ENCODE data around the gene INPP4B. TPM values are rescaled to one million over a fixed set of nuclear protein-coding genes. Genes with fewer than 3 reads are reported as not detected.

Gene INPP4B
- total RNA-seq, 1 experiment from 2014 or later: 14.3 TPM

GRCh38 chr4:142407596-142407995, 438.5 kb downstream of the INPP4B start:
- peak overlapping the region; percentile 27 for H3K9ac ChIP-seq (ENCODE audit: low read length)
- H3K4me1 ChIP-seq (ENCODE audit: control insufficient read depth in 1 of 2, insufficient read depth in 2 of 2, low read length in 2 of 2): peaks cover 53 to 69% of the 10 kb centered on the region in 2 experiments
- BruUV-seq (replicated peaks): no TSS peak
- H3K9me3 ChIP-seq (ENCODE audit: control insufficient read depth in 1 of 2, insufficient read depth in 1 of 2, low read depth in 1 of 2, low read length in 2 of 2): no peaks in the 10 kb centered on the region
- peaks cover 4% of the 10 kb centered on the region; the same call in 1 of the 2 replicates for H3K79me2 ChIP-seq (ENCODE audit: insufficient read depth, low read length)
- no peaks in the 10 kb centered on the region for H4K20me1 ChIP-seq (ENCODE audit: insufficient read depth)
- DNase-seq (ENCODE audit: low read depth, low spot score): no peak
- H3K27me3 ChIP-seq (ENCODE audit: insufficient read depth, low read length): no peaks in the 10 kb centered on the region
- H3K9me2 ChIP-seq (ENCODE audit: insufficient read depth): no peaks in the 10 kb centered on the region
- H2AFZ ChIP-seq (ENCODE audit: low read depth, low read length, poor library complexity, severe bottlenecking): peak overlapping the region; percentile 86
- H3K4me3 ChIP-seq (replicated peaks in 1 of 2; ENCODE audit: low read depth in 1 of 2, low read length in 2 of 2): peak overlapping the region in 1 of 2 experiments; percentile 32; a peak in 1 of 4 replicates
- peak overlapping the region; percentile 90 for H3K4me2 ChIP-seq (ENCODE audit: low read length)
- ChIA-PET POLR2A (interaction anchor here (1.0 kb wide), 1 partner anchor 29 kb away, joined by 4 read pairs; no protein-coding TSS in a partner anchor), RAD21 (ENCODE audit: low non-redundant PET in 1 of 2, low total read pairs in 2 of 2, uncharacterized antibody in 2 of 2, unreplicated experiment in 2 of 2) (no interaction called here), CTCF (no interaction called here)
- intact Hi-C loops (cut with micrococcal nuclease): no loop called here
- TF ChIP-seq RAD21 (IDR thresholded peaks at IDR 0.05; ENCODE audit: low read depth) (no peak), ZFX (IDR thresholded peaks at IDR 0.05) (no peak), POLR2AphosphoS5 (IDR thresholded peaks at IDR 0.05; ENCODE audit: low read depth, low read length) (0 out of 2 replicates have a peak, but pooled peaks have one; percentile 21), CBX3 (IDR thresholded peaks at IDR 0.05; ENCODE audit: low read depth) (no peak; the same call in 1 of the 2 replicates), CEBPB (IDR thresholded peaks at IDR 0.05; ENCODE audit: low read depth) (peak; percentile 70; the same call in 1 of the 2 replicates)
- no peaks in the 10 kb centered on the region for H3K36me3 ChIP-seq (ENCODE audit: control insufficient read depth in 1 of 2, insufficient read depth in 2 of 2, low read length in 2 of 2)
- peak overlapping the region; percentile 88 for H3K27ac ChIP-seq (ENCODE audit: low read depth, low read length)
- ATAC-seq: no peak

GRCh38 chr4:142406917-142407501, 439.1 kb downstream of the INPP4B start:
- TF ChIP-seq ELF1 (IDR thresholded peaks at IDR 0.05; ENCODE audit: borderline replicate concordance, low read depth) (no peak), JUND (IDR thresholded peaks at IDR 0.05) (no peak), CBX3 (IDR thresholded peaks at IDR 0.05; ENCODE audit: low read depth) (no peak), SP1 (IDR thresholded peaks at IDR 0.05; ENCODE audit: low read depth) (no peak), POLR2A (IDR thresholded peaks at IDR 0.05; ENCODE audit: borderline replicate concordance, extremely low read depth, insufficient read depth, insufficient read length) (no peak), YY1 (IDR thresholded peaks at IDR 0.05; ENCODE audit: extremely low read depth, insufficient replicate concordance, low read depth, low read length) (no peak), ATF3 (IDR thresholded peaks at IDR 0.05) (no peak), MAX (IDR thresholded peaks at IDR 0.05) (no peak), EZH2phosphoT487 (IDR thresholded peaks at IDR 0.05; ENCODE audit: borderline replicate concordance) (no peak), TCF7L2 (IDR thresholded peaks at IDR 0.05; ENCODE audit: borderline replicate concordance, extremely low read depth, insufficient read depth, insufficient read length) (no peak), EZH2 (IDR thresholded peaks at IDR 0.05) (no peak), SRF (IDR thresholded peaks at IDR 0.05; ENCODE audit: low read depth) (no peak), FOSL1 (IDR thresholded peaks at IDR 0.05; ENCODE audit: low read depth) (no peak), ZFX (IDR thresholded peaks at IDR 0.05) (no peak), EGR1 (IDR thresholded peaks at IDR 0.05; ENCODE audit: low read depth) (no peak)
- peak overlapping the region; percentile 88 for H3K27ac ChIP-seq (ENCODE audit: low read depth, low read length)
- no peaks in the 10 kb centered on the region for H3K36me3 ChIP-seq (ENCODE audit: control insufficient read depth in 1 of 2, insufficient read depth in 2 of 2, low read length in 2 of 2)
- H4K20me1 ChIP-seq (ENCODE audit: insufficient read depth): no peaks in the 10 kb centered on the region
- ATAC-seq (no peak), DNase-seq (ENCODE audit: low read depth, low spot score) (no peak)
- H3K79me2 ChIP-seq (ENCODE audit: insufficient read depth, low read length): peaks cover 4% of the 10 kb centered on the region; the same call in 1 of the 2 replicates
- peak overlapping the region; percentile 90 for H3K4me2 ChIP-seq (ENCODE audit: low read length)
- ChIA-PET POLR2A (interaction anchor here (1.0 to 1.2 kb wide), 2 partner anchors 10 to 28 kb away, joined by 4 read pairs; no protein-coding TSS in a partner anchor), RAD21 (ENCODE audit: low non-redundant PET in 1 of 2, low total read pairs in 2 of 2, uncharacterized antibody in 2 of 2, unreplicated experiment in 2 of 2) (no interaction called here), CTCF (no interaction called here)
- H3K9ac ChIP-seq (ENCODE audit: low read length): peak overlapping the region; percentile 71
- peaks cover 59 to 75% of the 10 kb centered on the region in 2 experiments for H3K4me1 ChIP-seq (ENCODE audit: control insufficient read depth in 1 of 2, insufficient read depth in 2 of 2, low read length in 2 of 2)
- H2AFZ ChIP-seq (ENCODE audit: low read depth, low read length, poor library complexity, severe bottlenecking): peak overlapping the region; percentile 86
- H3K4me3 ChIP-seq (replicated peaks in 1 of 2; ENCODE audit: low read depth in 1 of 2, low read length in 2 of 2): peak overlapping the region in 1 of 2 experiments; percentile 63; a peak in 2 of 4 replicates
- H3K9me2 ChIP-seq (ENCODE audit: insufficient read depth): no peaks in the 10 kb centered on the region
- intact Hi-C loops (cut with micrococcal nuclease): no loop called here
- BruUV-seq (replicated peaks): no TSS peak
- no peaks in the 10 kb centered on the region for H3K9me3 ChIP-seq (ENCODE audit: control insufficient read depth in 1 of 2, insufficient read depth in 1 of 2, low read depth in 1 of 2, low read length in 2 of 2)
- H3K27me3 ChIP-seq (ENCODE audit: insufficient read depth, low read length): no peaks in the 10 kb centered on the region
